HG03060 (cell line): ENCODE measurements around the gene NOTCH1.
"Not testable (repeated sequence)": the region's sequence is repeated elsewhere in the genome, so short reads cannot be mapped to it uniquely, and the experiment has no call there.

ENCODE experiments used
- ATAC-seq: cut with Tn5 transposase; IDR thresholded peaks from one replicate; pipeline ENCODE4 v1.9.1; 2021; ENCODE audit warnings: low read depth, moderate number of reproducible peaks; ENCODE audit not compliant: unreplicated experiment

The NOTCH1 gene

DNA sequence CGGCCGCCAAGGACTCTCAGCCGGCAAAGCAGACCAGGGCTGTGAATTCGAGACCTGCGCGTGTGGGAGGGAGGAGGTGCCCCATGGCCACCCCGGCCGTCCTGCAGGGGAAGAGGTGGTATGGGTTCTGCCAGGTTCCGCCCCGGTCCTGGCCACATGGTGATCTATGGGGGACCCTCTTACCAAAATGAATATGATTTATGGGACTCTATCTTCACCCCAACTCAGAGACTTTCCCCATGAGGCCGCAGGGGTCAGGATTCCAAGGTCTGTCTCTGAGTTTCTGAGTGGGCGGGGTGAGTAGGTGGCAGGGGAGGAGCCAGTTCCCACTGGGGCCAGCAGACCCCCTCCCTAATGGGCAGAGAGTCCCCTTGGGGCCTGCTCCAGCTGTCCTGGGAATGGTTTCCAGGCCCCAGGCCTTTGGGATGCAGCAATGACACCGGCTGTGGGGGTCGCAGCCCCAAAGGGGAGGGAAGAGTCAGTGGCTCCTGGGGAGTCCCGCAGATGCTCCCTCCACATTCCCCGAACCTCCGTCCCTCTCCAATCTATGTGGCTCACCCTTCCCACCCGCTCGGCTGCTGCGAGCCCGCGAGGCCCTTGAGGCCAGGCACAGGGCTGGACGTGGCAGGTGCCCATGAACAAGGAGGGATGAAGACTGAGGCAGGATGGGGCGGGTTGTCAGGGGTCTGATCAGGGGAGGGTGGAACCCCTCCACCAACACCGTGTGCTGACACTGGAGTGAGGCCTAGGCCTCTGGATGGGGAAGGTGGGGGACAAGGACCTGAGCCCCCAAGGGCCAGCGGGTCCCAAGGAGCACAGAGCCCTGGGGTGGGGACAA, 20.1 kb upstream of the NOTCH1 start:
- no peak for ATAC-seq

DNA sequence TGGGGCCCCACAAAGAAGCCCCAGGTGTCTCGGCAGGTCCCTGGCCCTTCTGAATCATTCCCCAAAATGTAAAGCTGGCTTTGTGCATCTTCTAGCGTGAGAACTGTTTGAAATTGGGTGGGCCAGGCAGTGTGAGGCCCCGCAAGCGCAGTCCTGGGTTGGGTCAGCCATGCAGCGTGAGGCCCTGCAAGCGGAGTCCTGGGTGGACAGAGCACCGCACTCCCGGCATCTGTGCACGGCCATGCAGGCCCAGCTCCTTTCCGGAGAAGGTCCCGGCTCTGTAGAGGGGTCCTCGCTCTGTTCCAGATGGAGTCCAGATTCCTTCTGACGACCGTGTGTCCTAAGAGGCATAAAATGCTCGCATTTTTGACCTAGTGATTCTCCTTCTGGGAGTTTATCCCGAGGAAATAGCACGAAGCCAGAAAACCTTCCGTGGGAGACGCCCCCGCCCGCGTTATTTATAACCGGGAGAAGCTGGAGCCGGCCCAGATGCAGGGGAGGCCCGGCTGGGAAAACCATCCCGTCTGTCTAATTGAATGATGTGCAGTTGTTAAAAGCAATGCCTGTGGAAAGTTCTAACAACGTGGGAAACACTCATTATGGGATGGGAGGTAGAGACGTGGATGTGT, 19.4 kb upstream of the NOTCH1 start:
- no peak for ATAC-seq

DNA sequence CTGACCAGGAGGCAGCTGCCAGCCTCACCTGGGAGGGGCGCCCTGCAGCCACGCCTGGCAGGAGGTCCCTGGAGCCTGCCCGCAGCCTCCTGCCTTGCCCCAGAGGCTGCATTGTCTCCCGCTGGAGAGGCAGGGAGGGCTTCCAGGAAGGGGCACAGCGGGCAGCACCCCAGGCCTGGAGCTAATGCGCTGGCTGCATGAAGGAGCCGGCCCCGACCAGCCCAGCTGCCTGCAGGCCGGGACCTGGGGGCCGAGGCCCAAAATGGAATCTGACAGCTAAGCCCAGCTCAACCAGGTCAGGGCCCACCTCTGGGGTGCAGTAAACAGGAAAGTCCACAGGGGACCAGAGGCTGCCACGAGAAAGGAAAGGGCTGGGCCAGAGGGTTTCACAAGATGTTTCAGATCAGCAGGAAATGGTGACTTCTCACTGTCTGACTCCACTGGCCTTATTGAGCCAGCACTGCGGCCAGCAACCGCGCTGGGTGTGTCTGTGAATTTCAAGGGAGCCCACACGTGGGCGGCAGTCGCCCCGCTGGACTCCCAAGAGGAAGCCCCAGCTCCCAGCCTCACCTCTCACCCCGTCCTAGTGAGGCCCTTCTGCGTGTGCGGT, 18.6 kb upstream of the NOTCH1 start:
- no peak for ATAC-seq

DNA sequence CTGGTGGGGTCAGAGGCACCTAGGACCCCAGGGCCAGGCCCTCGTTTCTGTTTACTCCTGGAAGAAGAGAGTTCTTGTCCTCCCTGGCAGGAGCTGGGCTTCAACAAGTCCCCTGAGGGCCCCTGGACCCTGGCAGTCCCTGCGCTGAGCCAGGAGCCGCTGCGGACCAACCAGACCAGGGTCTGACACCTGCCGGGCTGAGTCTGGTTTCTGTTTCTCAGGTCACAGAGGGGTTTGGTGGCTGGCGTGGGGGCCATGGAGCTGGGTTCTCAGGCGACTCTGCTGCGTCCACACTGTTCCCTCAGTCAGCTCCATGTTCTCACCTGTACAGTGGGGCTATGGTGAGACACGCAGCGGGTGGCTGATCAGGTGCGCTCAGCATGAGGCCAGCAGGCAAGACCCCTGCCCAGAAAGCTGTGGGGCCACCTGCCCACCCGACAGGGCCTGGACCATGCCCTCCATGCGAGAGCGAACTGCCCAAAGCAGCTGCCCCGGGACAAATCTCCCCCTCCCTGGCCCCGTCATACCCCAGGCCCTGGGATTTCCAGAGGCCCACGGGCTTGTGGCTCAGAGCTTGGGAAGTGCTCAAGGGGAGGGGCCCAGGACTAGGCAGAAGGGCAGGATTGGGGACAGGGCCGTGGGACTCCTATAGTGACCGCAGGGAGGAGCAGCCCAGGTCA, 17.9 kb upstream of the NOTCH1 start:
- no peak for ATAC-seq

DNA sequence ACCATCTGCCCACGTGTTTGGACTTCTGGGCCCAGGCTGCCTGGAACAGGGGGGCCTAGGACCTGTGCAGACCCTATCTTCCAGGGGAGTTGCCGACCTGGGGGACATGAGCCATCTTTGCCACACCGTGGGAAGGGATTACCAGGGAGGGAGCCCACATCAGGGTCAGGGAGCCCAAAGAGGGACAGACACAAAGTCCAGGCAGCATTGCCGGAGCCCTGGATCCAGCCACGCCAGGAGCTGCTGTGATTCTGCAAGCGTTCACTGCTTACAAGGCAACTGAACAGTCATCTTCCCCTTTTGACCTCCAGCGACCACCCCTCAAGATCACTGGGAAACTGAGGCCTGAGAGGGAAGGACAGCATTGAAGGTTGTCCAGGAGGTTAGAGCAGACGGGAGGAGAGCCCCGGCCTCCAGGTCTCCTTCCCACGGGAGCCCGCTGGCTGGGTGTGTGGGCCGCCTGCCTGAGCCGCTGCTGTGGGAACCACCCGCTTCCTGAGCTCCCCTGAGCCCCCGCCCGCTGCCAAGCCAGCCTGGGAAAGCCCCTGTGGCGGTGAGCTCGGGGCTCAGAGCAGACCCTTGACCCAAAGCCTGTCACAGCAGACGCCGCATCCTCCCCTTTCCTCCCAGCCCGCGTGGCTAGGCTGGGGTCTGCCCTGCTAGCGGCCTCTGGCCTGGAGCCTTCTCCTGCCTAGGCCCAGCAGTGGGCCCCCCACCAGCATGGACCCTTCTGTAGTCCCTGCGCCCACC, 17.1 kb upstream of the NOTCH1 start:
- no peak for ATAC-seq

DNA sequence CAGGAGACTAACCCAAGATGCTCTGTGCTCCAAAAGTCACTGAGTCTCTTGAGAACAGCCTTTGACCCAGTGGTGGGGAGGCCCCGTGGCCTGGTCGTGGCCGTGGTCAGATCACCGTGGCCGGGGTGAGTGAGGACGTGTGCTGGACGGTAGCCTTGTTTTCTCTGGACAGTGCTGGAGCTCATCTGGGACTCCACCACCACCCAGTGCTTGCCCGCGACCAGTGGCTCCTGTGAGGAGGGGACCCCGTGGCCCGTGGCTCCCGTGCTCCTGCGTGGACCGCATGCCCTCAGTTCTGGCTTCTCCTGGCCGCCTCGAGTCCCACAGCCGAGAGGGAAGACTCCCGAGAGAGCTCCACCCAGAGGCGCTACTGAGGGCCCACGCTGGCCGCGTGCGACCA, 15.9 kb upstream of the NOTCH1 start:
- no peak for ATAC-seq

DNA sequence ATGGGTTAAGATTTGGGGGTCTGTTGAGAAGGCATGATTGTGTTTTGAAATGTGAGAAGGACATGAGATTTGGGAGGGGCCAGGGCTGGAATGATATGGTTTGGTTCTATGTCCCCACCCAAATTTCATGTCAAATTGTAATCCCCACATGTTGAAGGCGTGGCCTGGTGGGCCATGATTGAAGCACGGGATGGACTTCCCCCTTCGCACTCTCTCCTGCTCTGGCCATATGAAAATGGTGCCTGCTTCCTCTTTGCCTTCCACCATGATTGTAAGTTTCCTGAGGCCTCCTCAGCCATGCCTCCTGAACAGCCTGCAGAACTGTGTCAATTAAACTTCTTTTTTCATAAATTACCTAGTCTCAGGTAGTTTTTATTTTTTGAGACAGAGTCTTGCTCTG, 14.7 kb upstream of the NOTCH1 start:
- no peak for ATAC-seq

DNA sequence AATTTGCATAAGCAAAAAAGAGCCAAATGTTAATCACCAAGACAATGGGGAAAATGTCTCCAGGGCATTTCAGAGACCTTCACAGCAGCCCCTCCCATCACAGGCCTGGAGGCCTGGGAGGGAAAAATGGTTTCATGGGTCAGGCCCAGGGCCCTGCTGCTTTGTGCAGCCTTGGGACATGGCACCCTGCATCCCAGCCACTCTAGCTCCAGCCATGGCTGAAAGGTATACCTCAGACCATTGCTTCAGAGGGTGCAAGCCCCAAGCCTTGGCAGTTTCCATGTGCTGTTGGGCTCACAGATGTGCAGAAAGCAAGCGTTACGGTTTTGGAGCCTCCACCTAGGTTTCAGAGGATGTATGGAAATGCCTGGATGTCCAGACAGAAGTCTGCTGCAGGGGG, 13.5 kb upstream of the NOTCH1 start:
- ATAC-seq: not testable (repeated sequence)

DNA sequence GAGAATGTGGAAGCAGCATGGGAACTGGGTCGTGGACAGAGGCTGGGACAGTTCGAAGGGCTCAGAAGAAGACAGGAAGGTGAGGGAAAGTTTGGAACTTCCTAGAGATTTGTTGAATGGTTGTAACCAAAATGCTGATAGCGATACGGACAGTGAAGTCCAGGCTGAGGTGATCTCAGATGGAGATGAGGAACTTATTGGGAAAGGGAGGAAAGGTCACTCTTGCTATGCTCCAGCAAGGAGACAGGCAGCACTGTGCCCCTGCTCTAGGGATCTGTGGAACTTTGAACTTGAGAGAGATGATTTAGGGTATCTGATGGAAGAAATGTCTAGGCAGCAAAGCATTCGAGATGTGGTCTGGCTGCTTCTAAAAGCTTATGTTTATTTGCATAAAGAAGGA, 13.0 kb upstream of the NOTCH1 start:
- not testable (repeated sequence) for ATAC-seq

DNA sequence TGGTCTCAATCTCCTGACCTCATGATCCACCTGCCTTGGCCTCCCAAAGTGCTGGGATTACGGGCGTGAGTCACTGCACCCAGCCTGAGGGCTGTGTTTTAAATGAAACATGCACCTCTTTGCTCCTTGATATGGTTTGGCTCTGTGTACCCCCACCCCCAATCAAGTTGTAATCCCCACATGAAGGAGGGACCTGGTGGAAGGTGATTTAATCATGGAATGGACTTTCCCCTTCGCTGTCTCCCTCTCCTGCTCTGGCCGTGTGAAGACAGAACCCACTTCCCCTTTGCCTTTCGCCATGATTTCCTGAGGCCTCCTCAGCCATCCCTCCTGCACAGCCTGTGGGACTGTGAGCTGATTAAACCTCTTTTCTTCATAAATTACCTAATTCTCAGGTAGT, 12.5 kb upstream of the NOTCH1 start:
- ATAC-seq: no peak

DNA sequence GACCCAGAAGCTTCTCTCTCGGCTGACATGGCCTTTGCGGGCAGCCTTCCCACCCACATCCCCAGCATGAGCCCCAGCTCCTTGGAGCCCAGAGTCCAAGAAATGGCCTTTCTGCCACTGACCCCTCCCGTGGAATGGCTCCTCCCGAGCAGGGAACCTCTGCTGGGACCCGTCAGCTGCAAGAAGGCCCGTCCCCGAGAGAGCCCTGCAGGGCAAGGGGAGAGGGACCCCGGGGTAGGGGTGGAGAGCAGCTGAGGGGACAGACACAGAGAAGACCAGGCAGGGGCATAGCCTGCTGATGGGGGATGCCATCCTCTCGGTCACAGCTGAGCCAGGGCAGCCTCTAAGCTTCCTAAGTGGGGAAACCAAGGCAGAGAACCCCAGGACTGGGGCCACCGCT, 11.2 kb upstream of the NOTCH1 start:
- no peak for ATAC-seq

DNA sequence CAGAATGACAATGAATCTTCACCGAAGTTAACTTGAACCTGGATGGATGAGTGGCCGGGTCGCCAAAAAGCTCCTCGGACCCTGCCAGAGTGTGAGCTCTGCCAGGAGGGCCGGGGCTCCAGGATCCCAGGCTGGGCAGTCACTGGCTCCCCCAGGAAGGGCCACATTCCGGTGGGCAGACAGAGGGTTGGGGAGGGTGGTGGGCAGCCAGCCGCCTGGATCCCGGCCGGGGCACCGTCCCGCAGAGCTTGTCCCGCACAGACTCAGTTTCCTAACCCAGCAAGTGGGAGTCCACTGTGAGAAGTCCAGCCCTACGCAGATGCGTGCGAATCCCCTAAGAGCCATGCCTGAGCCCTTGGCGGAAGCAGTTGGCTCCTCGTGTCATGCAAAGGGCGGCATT, 10.3 kb upstream of the NOTCH1 start:
- no peak for ATAC-seq

DNA sequence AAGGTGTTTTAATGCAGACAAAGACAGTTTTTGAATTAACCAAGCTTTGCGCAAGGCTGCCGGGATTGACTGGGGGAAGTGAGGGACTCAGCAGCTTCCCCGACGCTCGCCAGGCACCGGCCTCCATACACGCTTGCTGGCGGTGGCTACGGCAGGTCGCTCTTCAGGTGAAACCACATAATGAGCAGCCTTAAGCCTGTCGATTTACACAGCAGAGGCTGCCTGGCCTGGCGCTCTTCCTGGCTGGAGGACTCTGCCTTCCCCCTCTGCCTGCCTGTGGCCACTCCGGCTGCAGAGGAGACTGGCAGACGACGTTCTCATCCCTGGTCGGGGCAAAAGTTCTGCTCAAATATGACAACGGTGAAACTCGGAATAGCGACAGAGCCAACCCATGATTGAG, 9.0 kb upstream of the NOTCH1 start:
- no peak for ATAC-seq

DNA sequence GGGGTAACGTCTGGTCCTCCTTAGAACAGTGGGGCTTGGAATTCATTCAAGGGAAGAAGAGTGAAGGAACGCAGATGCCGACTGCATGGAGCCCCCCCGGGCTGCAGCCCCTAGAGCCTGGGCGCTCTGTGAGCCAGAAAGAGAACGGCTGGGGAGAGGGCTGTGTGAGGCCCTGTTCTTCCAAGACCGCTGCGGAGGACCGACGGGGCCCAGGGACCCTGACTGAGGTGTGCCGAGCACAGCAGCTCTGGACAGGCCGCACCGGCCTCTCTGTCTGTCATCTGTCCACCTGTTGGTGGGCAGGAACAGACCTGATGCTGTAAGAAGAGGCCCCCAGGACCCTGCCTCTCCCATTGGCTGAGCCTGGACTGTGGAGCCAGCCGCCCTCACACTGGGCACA, 7.7 kb upstream of the NOTCH1 start:
- ATAC-seq: no peak

DNA sequence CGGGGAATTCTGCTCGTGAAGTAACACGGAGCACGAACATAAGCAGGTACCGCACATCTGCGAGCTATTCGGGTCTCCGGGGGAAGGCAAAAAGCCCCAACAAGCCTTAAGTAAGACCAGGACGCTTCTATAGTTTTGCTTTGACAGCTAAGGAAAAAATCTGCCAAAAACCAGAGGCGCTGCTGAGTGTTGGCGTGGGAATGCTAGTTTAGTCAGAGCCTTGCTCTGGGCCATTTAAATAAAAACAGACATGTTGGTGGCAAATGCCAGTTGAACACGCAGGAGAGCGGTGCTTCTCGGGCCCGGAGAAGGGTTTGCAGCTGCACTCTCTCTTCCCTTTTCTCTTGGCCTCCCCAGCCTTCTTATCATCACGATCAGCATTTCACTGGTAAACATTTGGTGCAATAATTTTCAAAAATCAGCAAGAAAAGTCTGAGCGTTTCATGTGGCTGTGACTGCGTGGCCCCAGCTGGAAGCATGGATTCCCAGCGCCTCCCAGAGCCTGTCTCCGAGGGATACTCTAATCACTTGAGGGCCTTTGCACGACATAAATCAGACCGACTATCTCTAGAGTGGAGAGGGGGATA, 6.4 kb upstream of the NOTCH1 start:
- no peak for ATAC-seq

DNA sequence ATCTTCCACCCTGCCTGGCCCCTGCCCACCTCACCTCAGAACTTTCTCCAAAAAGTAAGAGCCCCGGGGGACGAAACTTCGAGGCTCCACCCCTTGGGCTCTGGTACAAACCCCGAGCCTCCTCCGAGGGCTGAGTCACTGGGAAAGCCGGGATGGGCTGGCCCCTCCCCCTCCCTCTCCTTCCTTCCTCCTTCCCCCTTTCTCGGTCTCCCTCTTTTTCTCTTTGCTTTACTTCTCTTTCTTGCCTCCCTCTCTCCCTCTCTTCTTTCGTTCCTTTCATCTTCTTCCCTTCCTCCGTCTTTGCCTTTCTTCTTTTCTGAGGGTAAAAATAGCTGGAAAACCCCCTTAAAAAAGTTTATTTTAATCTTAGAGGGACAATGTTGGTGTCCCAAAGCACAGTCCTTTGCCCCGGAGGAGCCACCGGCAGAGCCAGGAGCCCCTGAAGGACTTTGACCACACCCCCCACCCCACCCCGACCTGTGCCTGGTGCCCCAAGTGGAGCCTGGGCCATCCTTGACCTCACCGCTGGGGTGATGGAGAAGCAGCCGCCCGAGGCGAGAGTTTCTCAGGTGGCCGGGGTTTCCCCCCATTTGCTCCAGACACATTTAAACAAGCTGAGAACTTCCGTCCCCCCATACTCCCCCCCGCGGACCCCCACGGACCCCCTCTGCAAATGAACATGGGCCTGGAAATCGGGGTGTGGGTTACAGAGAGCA, 5.7 kb upstream of the NOTCH1 start:
- ATAC-seq: no peak

DNA sequence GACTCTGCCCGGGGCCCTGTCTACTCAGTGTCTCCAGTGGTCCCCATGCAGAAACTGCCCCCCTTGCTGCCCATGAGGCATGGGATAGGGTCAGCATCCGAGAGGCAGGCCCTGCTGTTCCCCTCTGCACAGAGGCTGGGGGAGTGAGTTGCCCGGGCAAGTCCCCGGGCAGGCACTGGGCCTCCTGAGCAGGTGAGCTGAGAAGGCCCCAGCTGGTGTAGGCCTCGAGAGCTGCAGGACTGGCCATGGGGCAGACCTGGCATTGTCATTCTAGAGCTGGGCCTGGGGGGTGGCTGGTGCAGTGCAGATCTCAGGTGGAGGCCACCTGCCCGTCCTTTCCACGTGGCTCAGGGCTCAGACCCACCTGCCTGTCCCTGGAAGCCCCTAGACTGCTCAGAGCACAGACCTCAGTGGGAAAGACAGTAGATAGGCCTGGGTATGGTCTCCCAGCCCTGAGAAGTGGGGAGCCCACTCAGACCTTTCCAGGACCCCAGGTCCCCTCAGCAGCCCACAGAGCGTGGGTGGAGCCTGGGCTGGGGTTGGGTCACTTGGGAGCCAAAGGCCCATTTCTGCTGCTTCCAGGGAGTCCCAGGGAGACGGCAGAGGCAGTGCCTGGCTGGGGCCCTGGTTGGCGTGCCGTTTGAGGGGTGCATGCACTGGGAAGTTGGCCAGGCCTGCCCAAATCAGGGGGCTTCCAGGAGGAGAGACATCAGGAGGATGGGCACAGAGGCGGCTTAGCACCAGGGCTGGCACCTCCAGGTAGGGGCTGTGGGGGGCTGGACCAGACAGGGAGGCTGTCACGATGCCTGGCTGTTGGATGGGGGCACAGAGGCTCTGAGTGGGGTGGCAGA, 4.8 kb upstream of the NOTCH1 start:
- ATAC-seq: no peak
